ENCODE results near the gene MSI2. TPM values are rescaled to one million over a fixed set of nuclear protein-coding genes. Genes with fewer than 3 reads are reported as not detected.
A peak's percentile ranks its signal among the peaks of the same experiment; 100 is the strongest.

Gene MSI2
- total RNA-seq, 4 donors from 2014 or later, result 27.3 to 50.4 (median 36.8) TPM

- Histone ChIP-seq H3K27ac (no peak overlapping the region), H3K4me1 (peaks cover 0 to 22% (median 0%) of the 10 kb centered on the region in 3 donors), H3K4me3 (no peak overlapping the region), H3K27me3 (no peaks in the 10 kb centered on the region), H3K36me3 (peaks cover 0 to 17% of the 10 kb centered on the region in 2 donors), H3K9me3 (no peaks in the 10 kb centered on the region)
- 92 to 100% methylated on average over 3 to 6 of the region's 6 CpGs for WGBS, 2 donors (ENCODE audit: low coverage in 1 of 2)
- no peak for ATAC-seq
- no peak for TF ChIP-seq EP300 (IDR thresholded peaks at IDR 0.05)
- no peak for TF ChIP-seq POLR2A (IDR thresholded peaks at IDR 0.05)
- TF ChIP-seq, protein P1, sequence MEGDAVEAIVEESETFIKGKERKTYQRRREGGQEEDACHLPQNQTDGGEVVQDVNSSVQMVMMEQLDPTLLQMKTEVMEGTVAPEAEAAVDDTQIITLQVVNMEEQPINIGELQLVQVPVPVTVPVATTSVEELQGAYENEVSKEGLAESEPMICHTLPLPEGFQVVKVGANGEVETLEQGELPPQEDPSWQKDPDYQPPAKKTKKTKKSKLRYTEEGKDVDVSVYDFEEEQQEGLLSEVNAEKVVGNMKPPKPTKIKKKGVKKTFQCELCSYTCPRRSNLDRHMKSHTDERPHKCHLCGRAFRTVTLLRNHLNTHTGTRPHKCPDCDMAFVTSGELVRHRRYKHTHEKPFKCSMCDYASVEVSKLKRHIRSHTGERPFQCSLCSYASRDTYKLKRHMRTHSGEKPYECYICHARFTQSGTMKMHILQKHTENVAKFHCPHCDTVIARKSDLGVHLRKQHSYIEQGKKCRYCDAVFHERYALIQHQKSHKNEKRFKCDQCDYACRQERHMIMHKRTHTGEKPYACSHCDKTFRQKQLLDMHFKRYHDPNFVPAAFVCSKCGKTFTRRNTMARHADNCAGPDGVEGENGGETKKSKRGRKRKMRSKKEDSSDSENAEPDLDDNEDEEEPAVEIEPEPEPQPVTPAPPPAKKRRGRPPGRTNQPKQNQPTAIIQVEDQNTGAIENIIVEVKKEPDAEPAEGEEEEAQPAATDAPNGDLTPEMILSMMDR (IDR thresholded peaks at IDR 0.05), result no peak
- no peak for TF ChIP-seq POLR2AphosphoS5 (IDR thresholded peaks at IDR 0.05)
Observed at GRCh38 chr17:57327176-57327970, 71.0 kb downstream of the MSI2 start.

- TF ChIP-seq, protein P1 (IDR thresholded peaks at IDR 0.05), result no peak
- TF ChIP-seq EP300 (IDR thresholded peaks at IDR 0.05) (no peak), POLR2AphosphoS5 (IDR thresholded peaks at IDR 0.05) (no peak), POLR2A (IDR thresholded peaks at IDR 0.05) (no peak)
- peaks cover 0 to 16% of the 10 kb centered on the region in 2 donors for H3K36me3 ChIP-seq
- H3K27ac ChIP-seq, result no peak overlapping the region
- no peak for ATAC-seq
- H3K9me3 ChIP-seq, result no peaks in the 10 kb centered on the region
- no peaks in the 10 kb centered on the region for H3K27me3 ChIP-seq
- peaks cover 0 to 22% (median 0%) of the 10 kb centered on the region in 3 donors for H3K4me1 ChIP-seq
- no peak overlapping the region for H3K4me3 ChIP-seq
- 92 to 94% methylated on average over 1 of the region's 1 CpG for WGBS, 2 donors (ENCODE audit: low coverage in 1 of 2)
Observed at GRCh38 chr17:57328109-57328882, 72.0 kb downstream of the MSI2 start.

DNA sequence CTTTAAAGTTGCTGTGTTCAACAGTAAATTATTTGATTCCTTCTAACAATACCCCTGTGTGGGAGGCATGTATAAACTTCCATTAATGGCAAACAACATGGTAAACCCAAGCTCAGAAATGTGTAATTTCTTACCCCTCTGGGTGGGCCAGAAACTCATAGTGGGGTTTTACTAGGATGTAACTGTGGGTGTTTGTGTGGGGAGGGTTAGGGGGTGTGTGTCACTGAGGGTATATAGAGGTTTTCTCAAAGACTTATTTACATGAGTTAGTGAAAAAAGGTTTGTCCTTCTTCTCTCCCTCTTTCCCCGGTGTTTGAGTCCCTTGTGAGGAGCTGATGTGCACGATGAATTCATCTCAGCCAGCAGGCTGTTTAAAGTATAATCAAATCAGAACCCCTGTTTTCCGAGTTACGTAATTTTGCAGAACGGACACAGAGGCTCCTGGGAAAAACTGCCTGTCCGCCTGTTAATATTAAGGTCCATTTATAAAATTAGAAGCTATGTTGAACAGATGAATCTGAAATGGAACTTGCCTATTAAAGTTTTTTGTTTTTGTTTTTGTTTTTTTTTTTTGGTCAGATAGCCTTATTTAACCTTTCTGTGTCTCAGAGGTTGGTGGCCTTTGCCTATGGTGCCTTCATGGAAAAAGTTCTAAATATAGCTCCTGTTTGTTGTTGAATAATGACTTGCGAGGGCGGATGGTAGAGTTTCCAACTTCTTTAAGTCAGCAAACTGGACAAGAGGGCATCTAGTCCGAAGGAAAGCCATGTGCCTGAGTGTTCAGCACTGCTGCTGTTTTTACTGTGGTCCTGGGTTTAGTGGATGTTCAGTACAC, 73.3 kb downstream of the MSI2 start:
- Histone ChIP-seq H3K9me3 (no peaks in the 10 kb centered on the region), H3K27me3 (no peaks in the 10 kb centered on the region), H3K4me1 (peaks cover 0 to 22% (median 0%) of the 10 kb centered on the region in 3 donors), H3K36me3 (peaks cover 0 to 3% of the 10 kb centered on the region in 2 donors), H3K4me3 (no peak overlapping the region), H3K27ac (peak overlapping the region; percentile 34 to 67 (median 46))
- WGBS, 2 donors (ENCODE audit: low coverage in 1 of 2), result 18 to 30% methylated on average over 5 to 9 of the region's 9 CpGs
- ATAC-seq, result no peak
- TF ChIP-seq EP300 (IDR thresholded peaks at IDR 0.05) (no peak), POLR2AphosphoS5 (IDR thresholded peaks at IDR 0.05) (peak; percentile 25), POLR2A (IDR thresholded peaks at IDR 0.05) (no peak)

- Histone ChIP-seq H3K9me3 (no peaks in the 10 kb centered on the region), H3K4me1 (peaks cover 0 to 26% (median 0%) of the 10 kb centered on the region in 3 donors), H3K36me3 (no peaks in the 10 kb centered on the region), H3K27ac (peak overlapping the region in 2 of 4 donors; percentile 53 to 67), H3K27me3 (no peaks in the 10 kb centered on the region), H3K4me3 (no peak overlapping the region)
- 97 to 100% methylated on average over 1 to 4 of the region's 6 CpGs for WGBS, 2 donors (ENCODE audit: low coverage in 1 of 2)
- TF ChIP-seq POLR2AphosphoS5 (IDR thresholded peaks at IDR 0.05), result no peak
- ATAC-seq, result no peak
Observed at GRCh38 chr17:57330587-57330986, 74.3 kb downstream of the MSI2 start.

GRCh38 chr17:57331423-57331822, 75.1 kb downstream of the MSI2 start:
- H3K4me1 ChIP-seq, result peaks cover 0 to 26% (median 0%) of the 10 kb centered on the region in 3 donors
- TF ChIP-seq POLR2AphosphoS5 (IDR thresholded peaks at IDR 0.05), result no peak
- TF ChIP-seq EP300 (IDR thresholded peaks at IDR 0.05), result no peak
- no peak for TF ChIP-seq POLR2A (IDR thresholded peaks at IDR 0.05)
- H3K4me3 ChIP-seq, result no peak overlapping the region
- ATAC-seq, result no peak
- 92 to 100% methylated on average over 5 to 9 of the region's 9 CpGs for WGBS, 2 donors (ENCODE audit: low coverage in 1 of 2)
- H3K27me3 ChIP-seq, result no peaks in the 10 kb centered on the region
- no peaks in the 10 kb centered on the region for H3K9me3 ChIP-seq
- no peak overlapping the region for H3K27ac ChIP-seq
- H3K36me3 ChIP-seq, result no peaks in the 10 kb centered on the region

GRCh38 chr17:57332501-57332900, 76.2 kb downstream of the MSI2 start:
- WGBS, 2 donors (ENCODE audit: low coverage in 1 of 2), result 93% methylated on average over 5 of the region's 5 CpGs; no CpG with 5 or more reads in 1 of the 2 donors
- TF ChIP-seq POLR2A (IDR thresholded peaks at IDR 0.05) (no peak), EP300 (IDR thresholded peaks at IDR 0.05) (no peak)

More at GRCh38 chr17:57332501-57332900, 76.2 kb downstream of the MSI2 start:
- no peaks in the 10 kb centered on the region for H3K9me3 ChIP-seq
- no peak overlapping the region for H3K4me3 ChIP-seq
- no peaks in the 10 kb centered on the region for H3K36me3 ChIP-seq
- H3K27ac ChIP-seq, result no peak overlapping the region
- H3K4me1 ChIP-seq, result peaks cover 0 to 31% (median 0%) of the 10 kb centered on the region in 3 donors
- no peaks in the 10 kb centered on the region for H3K27me3 ChIP-seq
- no peak for ATAC-seq

All from gastroesophageal sphincter (tissue), 4 donors.